ENCODE data around the gene GCLC.

DNA sequence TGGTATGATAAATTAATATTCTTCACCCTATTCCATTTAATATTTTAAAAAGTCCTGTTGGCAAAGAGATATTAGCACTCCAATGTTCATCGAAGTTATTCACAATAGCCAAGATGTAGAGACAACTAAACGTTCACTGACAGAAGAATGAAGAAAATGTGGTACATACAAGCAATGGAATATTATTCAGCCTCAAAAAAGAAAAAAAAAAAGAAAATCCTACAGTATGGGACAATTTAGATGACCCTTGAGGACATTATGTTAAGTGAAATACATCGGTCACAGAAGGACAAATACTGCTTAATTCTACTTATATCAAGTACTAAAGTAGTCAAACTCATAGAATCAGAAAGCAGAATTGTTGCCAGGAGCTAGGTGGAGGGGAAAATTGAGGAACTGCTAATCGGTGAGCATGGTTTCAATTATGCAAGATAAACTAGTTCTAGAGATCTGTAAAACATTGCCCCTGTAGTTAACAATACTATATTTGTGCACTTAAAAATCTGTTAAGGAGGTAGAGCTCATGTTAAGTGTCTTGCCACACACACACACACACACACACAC, 4.7 kb downstream of the GCLC start:
- TF ChIP-seq EZH2 (IDR thresholded peaks at IDR 0.05; ENCODE audit: borderline replicate concordance, insufficient read depth, low read length, poor library complexity, severe bottlenecking) (no peak), EP300 (conservative IDR thresholded peaks at IDR 0.05; ENCODE audit: poor library complexity, severe bottlenecking) (no peak), TAF1 (IDR thresholded peaks at IDR 0.05; ENCODE audit: low read depth) (no peak), SMC3 (conservative IDR thresholded peaks at IDR 0.05; ENCODE audit: poor library complexity) (no peak), POLR2AphosphoS5 (IDR thresholded peaks at IDR 0.05) (no peak), RAD21 (conservative IDR thresholded peaks at IDR 0.05) (no peak)
- TF ChIP-seq, protein P1, sequence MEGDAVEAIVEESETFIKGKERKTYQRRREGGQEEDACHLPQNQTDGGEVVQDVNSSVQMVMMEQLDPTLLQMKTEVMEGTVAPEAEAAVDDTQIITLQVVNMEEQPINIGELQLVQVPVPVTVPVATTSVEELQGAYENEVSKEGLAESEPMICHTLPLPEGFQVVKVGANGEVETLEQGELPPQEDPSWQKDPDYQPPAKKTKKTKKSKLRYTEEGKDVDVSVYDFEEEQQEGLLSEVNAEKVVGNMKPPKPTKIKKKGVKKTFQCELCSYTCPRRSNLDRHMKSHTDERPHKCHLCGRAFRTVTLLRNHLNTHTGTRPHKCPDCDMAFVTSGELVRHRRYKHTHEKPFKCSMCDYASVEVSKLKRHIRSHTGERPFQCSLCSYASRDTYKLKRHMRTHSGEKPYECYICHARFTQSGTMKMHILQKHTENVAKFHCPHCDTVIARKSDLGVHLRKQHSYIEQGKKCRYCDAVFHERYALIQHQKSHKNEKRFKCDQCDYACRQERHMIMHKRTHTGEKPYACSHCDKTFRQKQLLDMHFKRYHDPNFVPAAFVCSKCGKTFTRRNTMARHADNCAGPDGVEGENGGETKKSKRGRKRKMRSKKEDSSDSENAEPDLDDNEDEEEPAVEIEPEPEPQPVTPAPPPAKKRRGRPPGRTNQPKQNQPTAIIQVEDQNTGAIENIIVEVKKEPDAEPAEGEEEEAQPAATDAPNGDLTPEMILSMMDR (IDR thresholded peaks at IDR 0.05; ENCODE audit: poor library complexity, severe bottlenecking) = no peak
- TF ChIP-seq, protein P2, sequence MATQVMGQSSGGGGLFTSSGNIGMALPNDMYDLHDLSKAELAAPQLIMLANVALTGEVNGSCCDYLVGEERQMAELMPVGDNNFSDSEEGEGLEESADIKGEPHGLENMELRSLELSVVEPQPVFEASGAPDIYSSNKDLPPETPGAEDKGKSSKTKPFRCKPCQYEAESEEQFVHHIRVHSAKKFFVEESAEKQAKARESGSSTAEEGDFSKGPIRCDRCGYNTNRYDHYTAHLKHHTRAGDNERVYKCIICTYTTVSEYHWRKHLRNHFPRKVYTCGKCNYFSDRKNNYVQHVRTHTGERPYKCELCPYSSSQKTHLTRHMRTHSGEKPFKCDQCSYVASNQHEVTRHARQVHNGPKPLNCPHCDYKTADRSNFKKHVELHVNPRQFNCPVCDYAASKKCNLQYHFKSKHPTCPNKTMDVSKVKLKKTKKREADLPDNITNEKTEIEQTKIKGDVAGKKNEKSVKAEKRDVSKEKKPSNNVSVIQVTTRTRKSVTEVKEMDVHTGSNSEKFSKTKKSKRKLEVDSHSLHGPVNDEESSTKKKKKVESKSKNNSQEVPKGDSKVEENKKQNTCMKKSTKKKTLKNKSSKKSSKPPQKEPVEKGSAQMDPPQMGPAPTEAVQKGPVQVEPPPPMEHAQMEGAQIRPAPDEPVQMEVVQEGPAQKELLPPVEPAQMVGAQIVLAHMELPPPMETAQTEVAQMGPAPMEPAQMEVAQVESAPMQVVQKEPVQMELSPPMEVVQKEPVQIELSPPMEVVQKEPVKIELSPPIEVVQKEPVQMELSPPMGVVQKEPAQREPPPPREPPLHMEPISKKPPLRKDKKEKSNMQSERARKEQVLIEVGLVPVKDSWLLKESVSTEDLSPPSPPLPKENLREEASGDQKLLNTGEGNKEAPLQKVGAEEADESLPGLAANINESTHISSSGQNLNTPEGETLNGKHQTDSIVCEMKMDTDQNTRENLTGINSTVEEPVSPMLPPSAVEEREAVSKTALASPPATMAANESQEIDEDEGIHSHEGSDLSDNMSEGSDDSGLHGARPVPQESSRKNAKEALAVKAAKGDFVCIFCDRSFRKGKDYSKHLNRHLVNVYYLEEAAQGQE (IDR thresholded peaks at IDR 0.05; ENCODE audit: borderline replicate concordance) = no peak

Measured in neural cell (in vitro differentiated cells).